HepG2 (cell line): ENCODE measurements around the gene ANAPC2. TPM values are rescaled to one million over a fixed set of nuclear protein-coding genes. Genes with fewer than 3 reads are reported as not detected.

ENCODE experiments used
- FOXC1 ChIP-seq: sonication (generic); formaldehyde crosslinking; IDR thresholded peaks from 2 replicates; pipeline ENCODE4 v1.8.0; 2022; ENCODE audit warnings: mild to moderate bottlenecking, missing genetic modification reagents, borderline replicate concordance
- PTBP1 ChIP-seq: fragments of 200-400 bp; formaldehyde crosslinking; IDR thresholded peaks from 2 replicates; pipeline ENCODE4 v1.6.1; 2018; ENCODE audit warnings: low read length, low read depth; ENCODE audit not compliant: poor library complexity, severe bottlenecking
- ZNF563 ChIP-seq: sonication (generic); formaldehyde crosslinking; IDR thresholded peaks from 2 replicates; pipeline ENCODE4 v1.8.0; 2022; ENCODE audit warnings: mild to moderate bottlenecking, moderate library complexity, missing genetic modification reagents
- ZNF564 ChIP-seq: sonication (generic); formaldehyde crosslinking; IDR thresholded peaks from 2 replicates; pipeline ENCODE4 v1.8.1; 2023; ENCODE audit warnings: mild to moderate bottlenecking, missing genetic modification reagents
- ZNF891 ChIP-seq: sonication (generic); formaldehyde crosslinking; IDR thresholded peaks from 2 replicates; pipeline ENCODE4 v1.5.0; 2020; ENCODE audit warnings: mild to moderate bottlenecking, missing genetic modification reagents
- polyA plus RNA-seq, 8 experiments: library from polyadenylated mRNA; depleted of rRNA in 3 of 8; stranded (reverse) in 7 of 8; unstranded in 1 of 8; fragments of >200 nt; fragmentation: Illumina TruSeq in 4 of 8; extraction: Trizol in 4 of 8; gene quantifications; 2 replicates each; pipeline versions ENCODE4 v1.2.1 to v1.2.3, GENCODE V29; 2011 to 2016; ENCODE audit warnings: low read depth in 4 of 8, missing spikeins in 1 of 8, mixed read lengths in 1 of 8; ENCODE audit not compliant: insufficient read depth in 1 of 8
- total RNA-seq, 5 experiments: library from RNA; depleted of rRNA; stranded (reverse); fragments of >200 nt; fragmentation: Illumina TruSeq; extraction: Trizol; gene quantifications; 2 replicates each; pipeline ENCODE4 v1.2.3, GENCODE V29; 2016; ENCODE audit warnings: low read depth in 1 of 5
- TF ChIP-seq, protein P1 (sequence below): sonication (generic); formaldehyde crosslinking; IDR thresholded peaks from 2 replicates; pipeline ENCODE4 v1.9.0; 2021; ENCODE audit warnings: mild to moderate bottlenecking, missing genetic modification reagents
- TF ChIP-seq, protein P2 (sequence below): IDR thresholded peaks from 2 replicates; pipeline ENCODE4 v1.6.1; 2016; ENCODE audit warnings: mild to moderate bottlenecking
- TF ChIP-seq, protein P3 (sequence below): sonication (generic); formaldehyde crosslinking; IDR thresholded peaks from 2 replicates; pipeline ENCODE4 v1.8.0; 2022; ENCODE audit warnings: mild to moderate bottlenecking, missing genetic modification reagents, borderline replicate concordance
- TF ChIP-seq, protein P4 (sequence below): sonication (generic); formaldehyde crosslinking; IDR thresholded peaks from 2 replicates; pipeline ENCODE4 v1.4.0; 2020; ENCODE audit warnings: mild to moderate bottlenecking, missing genetic modification reagents
- TF ChIP-seq, protein P5 (sequence below): sonication (generic); formaldehyde crosslinking; IDR thresholded peaks from 2 replicates; pipeline ENCODE4 v1.4.0; 2020; ENCODE audit warnings: missing genetic modification reagents
- TF ChIP-seq, protein P6 (sequence below): IDR thresholded peaks from 2 replicates; pipeline ENCODE4 v1.6.1; 2016; ENCODE audit warnings: missing biosample characterization, missing genetic modification reagents, low read depth

Gene ANAPC2
- total and polyA plus RNA-seq, 2 of the 13 experiments (the other 11 are each of a cell fraction or from before 2014, with no cell fraction given), result 12.3 to 15.4 TPM

DNA sequence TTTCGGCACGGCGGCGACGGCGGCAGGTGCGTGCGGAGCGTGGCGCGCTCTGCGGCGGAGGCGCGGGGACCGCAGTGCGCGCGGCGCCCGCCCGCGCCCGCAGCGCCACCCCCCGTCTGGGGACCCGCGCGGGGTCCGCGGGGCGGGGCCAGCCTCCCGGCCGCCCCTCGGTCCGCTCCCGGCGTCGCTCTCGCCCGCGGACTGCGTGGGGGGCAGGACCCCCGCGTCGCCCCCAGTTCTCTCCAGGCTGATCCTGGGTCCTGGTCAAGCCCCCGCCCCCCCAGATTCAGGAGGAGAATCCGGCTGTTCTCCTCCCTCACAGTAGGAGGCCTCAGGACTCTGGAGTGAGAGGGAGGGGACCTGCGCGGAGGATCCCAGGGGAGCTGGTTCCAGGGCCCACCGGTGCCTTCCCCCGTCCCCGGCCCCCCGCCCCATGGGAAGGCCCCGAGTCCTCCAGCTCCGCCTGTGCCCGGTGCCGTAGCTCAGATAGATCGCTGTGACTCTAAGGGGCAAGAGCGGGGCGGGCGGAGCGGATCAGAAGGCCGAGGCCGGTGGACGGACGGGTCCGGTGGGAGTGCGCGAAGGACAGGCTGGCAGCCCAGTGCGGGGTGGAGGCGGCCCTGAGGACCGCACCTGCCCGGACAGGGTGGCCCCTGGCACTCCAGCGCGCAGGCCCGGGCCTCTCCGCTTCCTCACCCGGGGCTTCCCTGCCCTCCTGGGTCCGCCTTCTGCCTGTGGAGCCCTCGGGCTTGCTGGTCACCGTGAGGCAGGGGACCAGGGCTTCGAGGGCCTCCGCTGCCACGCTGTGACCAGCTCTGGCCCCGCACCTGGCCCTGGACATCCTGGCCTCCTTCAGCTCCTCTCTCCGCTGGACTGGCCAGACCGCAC is 34.1 kb upstream of the ANAPC2 start, which contains the start of gene RNF208 (continued):
- TF ChIP-seq, protein P1, sequence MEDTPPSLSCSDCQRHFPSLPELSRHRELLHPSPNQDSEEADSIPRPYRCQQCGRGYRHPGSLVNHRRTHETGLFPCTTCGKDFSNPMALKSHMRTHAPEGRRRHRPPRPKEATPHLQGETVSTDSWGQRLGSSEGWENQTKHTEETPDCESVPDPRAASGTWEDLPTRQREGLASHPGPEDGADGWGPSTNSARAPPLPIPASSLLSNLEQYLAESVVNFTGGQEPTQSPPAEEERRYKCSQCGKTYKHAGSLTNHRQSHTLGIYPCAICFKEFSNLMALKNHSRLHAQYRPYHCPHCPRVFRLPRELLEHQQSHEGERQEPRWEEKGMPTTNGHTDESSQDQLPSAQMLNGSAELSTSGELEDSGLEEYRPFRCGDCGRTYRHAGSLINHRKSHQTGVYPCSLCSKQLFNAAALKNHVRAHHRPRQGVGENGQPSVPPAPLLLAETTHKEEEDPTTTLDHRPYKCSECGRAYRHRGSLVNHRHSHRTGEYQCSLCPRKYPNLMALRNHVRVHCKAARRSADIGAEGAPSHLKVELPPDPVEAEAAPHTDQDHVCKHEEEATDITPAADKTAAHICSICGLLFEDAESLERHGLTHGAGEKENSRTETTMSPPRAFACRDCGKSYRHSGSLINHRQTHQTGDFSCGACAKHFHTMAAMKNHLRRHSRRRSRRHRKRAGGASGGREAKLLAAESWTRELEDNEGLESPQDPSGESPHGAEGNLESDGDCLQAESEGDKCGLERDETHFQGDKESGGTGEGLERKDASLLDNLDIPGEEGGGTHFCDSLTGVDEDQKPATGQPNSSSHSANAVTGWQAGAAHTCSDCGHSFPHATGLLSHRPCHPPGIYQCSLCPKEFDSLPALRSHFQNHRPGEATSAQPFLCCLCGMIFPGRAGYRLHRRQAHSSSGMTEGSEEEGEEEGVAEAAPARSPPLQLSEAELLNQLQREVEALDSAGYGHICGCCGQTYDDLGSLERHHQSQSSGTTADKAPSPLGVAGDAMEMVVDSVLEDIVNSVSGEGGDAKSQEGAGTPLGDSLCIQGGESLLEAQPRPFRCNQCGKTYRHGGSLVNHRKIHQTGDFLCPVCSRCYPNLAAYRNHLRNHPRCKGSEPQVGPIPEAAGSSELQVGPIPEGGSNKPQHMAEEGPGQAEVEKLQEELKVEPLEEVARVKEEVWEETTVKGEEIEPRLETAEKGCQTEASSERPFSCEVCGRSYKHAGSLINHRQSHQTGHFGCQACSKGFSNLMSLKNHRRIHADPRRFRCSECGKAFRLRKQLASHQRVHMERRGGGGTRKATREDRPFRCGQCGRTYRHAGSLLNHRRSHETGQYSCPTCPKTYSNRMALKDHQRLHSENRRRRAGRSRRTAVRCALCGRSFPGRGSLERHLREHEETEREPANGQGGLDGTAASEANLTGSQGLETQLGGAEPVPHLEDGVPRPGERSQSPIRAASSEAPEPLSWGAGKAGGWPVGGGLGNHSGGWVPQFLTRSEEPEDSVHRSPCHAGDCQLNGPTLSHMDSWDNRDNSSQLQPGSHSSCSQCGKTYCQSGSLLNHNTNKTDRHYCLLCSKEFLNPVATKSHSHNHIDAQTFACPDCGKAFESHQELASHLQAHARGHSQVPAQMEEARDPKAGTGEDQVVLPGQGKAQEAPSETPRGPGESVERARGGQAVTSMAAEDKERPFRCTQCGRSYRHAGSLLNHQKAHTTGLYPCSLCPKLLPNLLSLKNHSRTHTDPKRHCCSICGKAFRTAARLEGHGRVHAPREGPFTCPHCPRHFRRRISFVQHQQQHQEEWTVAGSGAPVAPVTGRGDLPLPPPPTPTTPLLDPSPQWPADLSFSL (CRISPR knock-in tag), result no peak
- TF ChIP-seq PTBP1, result no peak
- TF ChIP-seq, protein P2, sequence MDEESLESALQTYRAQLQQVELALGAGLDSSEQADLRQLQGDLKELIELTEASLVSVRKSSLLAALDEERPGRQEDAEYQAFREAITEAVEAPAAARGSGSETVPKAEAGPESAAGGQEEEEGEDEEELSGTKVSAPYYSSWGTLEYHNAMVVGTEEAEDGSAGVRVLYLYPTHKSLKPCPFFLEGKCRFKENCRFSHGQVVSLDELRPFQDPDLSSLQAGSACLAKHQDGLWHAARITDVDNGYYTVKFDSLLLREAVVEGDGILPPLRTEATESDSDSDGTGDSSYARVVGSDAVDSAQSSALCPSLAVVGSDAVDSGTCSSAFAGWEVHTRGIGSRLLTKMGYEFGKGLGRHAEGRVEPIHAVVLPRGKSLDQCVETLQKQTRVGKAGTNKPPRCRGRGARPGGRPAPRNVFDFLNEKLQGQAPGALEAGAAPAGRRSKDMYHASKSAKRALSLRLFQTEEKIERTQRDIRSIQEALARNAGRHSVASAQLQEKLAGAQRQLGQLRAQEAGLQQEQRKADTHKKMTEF (CRISPR knock-in tag), result peak; percentile 44; the same call in 1 of the 2 replicates
- TF ChIP-seq FOXC1, result 0 out of 2 replicates have a peak, but pooled peaks have one; percentile 39
- TF ChIP-seq ZNF891, result no peak
- TF ChIP-seq ZNF564, result peak; percentile 86; the same call in 1 of the 2 replicates
- TF ChIP-seq, protein P3, sequence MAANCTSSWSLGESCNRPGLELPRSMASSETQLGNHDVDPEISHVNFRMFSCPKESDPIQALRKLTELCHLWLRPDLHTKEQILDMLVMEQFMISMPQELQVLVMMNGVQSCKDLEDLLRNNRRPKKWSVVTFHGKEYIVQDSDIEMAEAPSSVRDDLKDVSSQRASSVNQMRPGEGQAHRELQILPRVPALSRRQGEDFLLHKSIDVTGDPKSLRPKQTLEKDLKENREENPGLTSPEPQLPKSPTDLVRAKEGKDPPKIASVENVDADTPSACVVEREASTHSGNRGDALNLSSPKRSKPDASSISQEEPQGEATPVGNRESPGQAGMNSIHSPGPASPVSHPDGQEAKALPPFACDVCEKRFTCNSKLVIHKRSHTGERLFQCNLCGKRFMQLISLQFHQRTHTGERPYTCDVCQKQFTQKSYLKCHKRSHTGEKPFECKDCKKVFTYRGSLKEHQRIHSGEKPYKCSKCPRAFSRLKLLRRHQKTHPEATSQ (CRISPR knock-in tag), result no peak
- TF ChIP-seq, protein P4, sequence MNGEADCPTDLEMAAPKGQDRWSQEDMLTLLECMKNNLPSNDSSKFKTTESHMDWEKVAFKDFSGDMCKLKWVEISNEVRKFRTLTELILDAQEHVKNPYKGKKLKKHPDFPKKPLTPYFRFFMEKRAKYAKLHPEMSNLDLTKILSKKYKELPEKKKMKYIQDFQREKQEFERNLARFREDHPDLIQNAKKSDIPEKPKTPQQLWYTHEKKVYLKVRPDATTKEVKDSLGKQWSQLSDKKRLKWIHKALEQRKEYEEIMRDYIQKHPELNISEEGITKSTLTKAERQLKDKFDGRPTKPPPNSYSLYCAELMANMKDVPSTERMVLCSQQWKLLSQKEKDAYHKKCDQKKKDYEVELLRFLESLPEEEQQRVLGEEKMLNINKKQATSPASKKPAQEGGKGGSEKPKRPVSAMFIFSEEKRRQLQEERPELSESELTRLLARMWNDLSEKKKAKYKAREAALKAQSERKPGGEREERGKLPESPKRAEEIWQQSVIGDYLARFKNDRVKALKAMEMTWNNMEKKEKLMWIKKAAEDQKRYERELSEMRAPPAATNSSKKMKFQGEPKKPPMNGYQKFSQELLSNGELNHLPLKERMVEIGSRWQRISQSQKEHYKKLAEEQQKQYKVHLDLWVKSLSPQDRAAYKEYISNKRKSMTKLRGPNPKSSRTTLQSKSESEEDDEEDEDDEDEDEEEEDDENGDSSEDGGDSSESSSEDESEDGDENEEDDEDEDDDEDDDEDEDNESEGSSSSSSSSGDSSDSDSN (CRISPR knock-in tag), result peak; percentile 83
- TF ChIP-seq, protein P5, sequence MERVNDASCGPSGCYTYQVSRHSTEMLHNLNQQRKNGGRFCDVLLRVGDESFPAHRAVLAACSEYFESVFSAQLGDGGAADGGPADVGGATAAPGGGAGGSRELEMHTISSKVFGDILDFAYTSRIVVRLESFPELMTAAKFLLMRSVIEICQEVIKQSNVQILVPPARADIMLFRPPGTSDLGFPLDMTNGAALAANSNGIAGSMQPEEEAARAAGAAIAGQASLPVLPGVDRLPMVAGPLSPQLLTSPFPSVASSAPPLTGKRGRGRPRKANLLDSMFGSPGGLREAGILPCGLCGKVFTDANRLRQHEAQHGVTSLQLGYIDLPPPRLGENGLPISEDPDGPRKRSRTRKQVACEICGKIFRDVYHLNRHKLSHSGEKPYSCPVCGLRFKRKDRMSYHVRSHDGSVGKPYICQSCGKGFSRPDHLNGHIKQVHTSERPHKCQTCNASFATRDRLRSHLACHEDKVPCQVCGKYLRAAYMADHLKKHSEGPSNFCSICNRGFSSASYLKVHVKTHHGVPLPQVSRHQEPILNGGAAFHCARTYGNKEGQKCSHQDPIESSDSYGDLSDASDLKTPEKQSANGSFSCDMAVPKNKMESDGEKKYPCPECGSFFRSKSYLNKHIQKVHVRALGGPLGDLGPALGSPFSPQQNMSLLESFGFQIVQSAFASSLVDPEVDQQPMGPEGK, result peak; percentile 74; the same call in 1 of the 2 replicates
- TF ChIP-seq, protein P6, sequence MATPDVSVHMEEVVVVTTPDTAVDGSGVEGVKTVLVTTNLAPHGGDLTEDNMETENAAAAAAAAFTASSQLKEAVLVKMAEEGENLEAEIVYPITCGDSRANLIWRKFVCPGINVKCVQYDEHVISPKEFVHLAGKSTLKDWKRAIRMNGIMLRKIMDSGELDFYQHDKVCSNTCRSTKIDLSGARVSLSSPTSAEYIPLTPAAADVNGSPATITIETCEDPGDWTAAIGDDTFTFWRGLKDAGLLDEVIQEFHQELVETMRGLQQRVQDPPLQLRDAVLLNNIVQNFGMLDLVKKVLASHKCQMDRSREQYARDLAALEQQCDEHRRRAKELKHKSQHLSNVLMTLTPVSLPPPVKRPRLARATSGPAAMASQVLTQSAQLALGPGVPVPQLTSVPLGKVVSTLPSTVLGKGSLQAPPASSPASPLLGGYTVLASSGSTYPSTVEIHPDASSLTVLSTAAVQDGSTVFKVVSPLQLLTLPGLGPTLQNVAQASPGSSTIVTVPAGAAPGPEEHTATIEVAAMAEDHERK (CRISPR knock-in tag), result no peak
- peak; percentile 62; the same call in 1 of the 2 replicates for TF ChIP-seq ZNF563 (CRISPR knock-in tag)
